Effector CD4-positive, alpha-beta T cell (primary cell): ENCODE data around the gene AP3B1.
"Not testable (repeated sequence)": the region's sequence is repeated elsewhere in the genome, so short reads cannot be mapped to it uniquely, and the experiment has no call there.

Source experiments
- DNase-seq: peaks from one replicate; pipeline ENCODE4 v3.0.0-alpha.2; 2020

The AP3B1 gene

DNA sequence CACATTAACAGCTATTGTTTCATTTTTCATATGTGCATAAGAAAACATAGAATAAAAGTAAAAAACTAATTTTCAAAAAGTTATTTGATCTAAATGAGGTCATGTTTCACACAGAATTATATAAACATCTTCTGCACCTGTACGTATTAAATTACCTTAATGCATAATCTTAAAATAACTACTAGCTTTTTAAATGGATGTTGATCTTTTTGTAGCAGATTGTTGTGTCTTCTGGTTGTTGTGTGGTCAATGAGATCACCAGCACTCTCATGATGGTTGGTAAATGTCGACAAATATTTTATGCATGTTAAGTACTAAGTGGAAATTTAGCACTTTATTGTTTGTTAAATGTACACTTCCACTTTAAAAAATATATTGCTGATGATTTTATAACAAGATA, 162.0 kb downstream of the AP3B1 start:
- DNase-seq, result no peak

GRCh38 chr5:78129597-78129996, 164.9 kb downstream of the AP3B1 start:
- DNase-seq, result no peak

GRCh38 chr5:78127875-78128274, 166.6 kb downstream of the AP3B1 start:
- DNase-seq, result no peak

GRCh38 chr5:78126536-78126935, 168.0 kb downstream of the AP3B1 start:
- no peak for DNase-seq

- DNase-seq, result no peak
These were observed 178.3 kb downstream of the AP3B1 start for GRCh38 chr5:78116167-78116566.

GRCh38 chr5:78113689-78114264, 180.7 kb downstream of the AP3B1 start:
- no peak for DNase-seq

GRCh38 chr5:78112931-78113330, 181.6 kb downstream of the AP3B1 start:
- no peak for DNase-seq

DNA sequence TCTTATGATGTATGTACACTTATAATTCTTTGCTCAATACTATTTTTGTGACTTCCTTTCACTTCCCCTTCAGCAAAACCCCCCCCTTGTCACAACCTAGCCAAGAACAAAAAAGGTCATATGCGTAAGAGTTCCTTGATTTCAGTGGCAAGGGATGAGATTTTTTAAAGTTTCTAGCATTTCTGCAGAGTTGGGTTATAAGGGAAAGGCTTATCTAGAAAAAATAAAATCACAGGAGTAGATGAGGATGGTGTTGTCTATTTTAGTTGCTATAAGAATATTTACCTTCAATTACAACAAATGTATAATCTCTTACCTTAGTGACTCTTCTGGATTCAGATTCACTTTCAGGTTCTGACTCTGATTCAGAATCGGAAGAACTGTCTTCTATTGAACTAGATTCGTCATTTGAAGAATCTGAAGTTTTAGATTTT, 184.6 kb downstream of the AP3B1 start:
- no peak for DNase-seq

DNA sequence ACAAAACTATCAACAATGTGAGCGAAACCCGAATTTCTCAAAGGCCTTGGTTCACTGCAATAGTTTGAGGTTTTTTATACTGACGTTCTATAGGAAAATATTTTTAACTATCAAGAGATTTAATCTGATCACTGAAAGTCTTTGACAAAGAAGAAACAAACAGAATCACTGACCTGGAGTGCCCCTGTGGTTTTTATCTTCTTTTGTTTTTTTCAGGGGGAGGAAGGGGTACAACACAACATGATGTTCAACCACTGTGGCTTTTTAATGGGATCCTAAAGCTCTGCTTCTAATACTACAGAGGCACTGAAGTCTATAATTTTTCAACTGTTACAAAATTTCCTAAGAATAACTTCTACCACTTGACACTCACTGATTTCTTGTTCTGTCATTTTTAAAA, 185.9 kb downstream of the AP3B1 start:
- no peak for DNase-seq

- no peak for DNase-seq
These were observed 191.1 kb downstream of the AP3B1 start for GRCh38 chr5:78103232-78103918.

GRCh38 chr5:78102500-78102899, 192.0 kb downstream of the AP3B1 start:
- no peak for DNase-seq

DNA sequence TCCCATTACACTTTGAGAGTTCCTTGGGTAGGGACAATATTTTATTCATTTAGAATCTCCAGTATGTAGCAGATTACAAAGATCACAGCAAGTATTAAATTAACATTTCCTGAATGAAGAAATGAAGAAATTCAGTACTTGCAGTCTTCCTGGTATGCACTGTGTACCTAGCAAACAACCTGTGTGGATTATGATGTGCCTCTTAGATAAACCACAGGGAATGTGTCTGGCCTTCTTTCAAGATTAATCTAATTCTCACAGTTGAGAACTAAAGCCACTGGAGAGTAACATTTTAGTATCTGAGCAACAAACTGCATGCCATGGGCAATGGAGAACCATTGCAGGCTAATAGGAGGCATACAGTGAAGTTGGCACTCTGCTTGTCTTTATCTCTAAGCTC, 199.4 kb downstream of the AP3B1 start:
- DNase-seq, result no peak

- DNase-seq, result no peak
These were observed 204.5 kb downstream of the AP3B1 start for GRCh38 chr5:78090002-78090401.

- DNase-seq, result no peak
These were observed 215.6 kb downstream of the AP3B1 start for GRCh38 chr5:78078858-78079257.

DNA sequence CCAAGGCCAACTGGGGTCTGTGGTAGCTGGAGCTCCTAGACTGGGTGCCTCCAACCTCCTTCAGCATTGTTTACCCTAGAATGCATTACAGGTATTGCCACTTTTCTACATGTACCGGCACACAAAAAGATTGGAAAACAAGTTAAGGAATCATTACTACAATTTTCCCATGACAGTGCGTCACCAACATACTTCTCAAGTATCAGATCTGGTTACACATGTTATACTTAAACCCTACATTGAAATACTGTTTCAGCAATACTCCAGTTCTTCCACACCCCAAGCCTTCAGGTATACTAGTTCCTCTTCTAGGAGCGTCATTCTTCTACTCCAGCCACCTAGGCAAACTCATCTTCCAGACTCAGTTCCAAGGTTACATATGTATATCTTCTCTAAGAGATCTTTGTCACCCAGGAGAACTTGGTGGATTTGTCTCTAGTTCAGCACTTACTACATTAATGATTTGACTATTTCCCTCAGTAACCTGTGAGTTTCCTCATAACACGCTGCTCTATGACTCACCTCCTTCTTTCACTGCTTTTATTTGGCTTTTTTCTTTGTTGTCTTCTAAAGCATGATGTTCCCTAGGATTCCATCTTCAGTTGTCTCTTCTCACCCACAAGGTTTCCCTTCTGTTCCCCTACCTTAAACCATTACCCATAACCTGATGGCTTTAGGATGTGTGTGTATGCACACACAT, 217.0 kb downstream of the AP3B1 start:
- no peak for DNase-seq

GRCh38 chr5:78076351-78076750, 218.1 kb downstream of the AP3B1 start:
- no peak for DNase-seq

DNA sequence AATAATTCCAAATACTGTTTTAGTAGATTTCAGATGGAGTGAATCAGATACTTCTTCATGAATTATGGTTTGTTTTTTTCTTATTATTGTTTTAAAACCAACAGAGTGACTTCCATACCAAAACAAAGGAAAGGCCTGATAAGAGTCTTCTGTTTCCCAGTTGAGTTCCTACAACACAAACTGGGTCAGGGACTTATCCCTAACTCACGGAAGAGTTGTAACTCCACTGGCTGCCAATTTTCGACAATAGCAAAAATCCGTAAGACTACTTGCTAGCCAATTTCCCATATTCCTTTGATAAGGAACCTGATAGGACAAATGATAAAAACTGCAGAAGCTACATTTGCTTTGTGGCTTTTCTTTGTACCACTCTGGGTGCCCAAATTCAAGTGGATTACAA, 219.2 kb downstream of the AP3B1 start:
- DNase-seq, result no peak

- DNase-seq, result not testable (repeated sequence)
These were observed 223.8 kb downstream of the AP3B1 start for GRCh38 chr5:78070691-78071090.

DNA sequence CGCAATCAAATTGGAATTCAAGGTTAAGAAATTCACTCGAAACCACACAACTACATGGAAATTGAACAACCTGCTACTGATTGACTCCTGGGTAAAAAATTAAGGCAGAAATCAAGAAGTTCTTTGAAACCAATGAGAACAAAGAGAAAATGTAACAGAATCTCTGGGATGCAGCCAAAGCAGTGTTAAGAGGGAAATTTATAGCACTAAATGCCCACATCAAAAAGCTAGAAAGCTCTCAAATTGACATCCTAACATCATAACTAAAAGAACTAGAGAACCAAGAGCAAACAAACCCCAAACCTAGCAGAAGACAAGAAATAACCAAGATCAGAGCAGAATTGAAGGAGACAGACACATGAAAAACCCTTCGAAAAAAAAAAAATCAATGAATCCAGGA, 226.9 kb downstream of the AP3B1 start:
- not testable (repeated sequence) for DNase-seq

GRCh38 chr5:78066722-78067121, 227.8 kb downstream of the AP3B1 start:
- not testable (repeated sequence) for DNase-seq

DNA sequence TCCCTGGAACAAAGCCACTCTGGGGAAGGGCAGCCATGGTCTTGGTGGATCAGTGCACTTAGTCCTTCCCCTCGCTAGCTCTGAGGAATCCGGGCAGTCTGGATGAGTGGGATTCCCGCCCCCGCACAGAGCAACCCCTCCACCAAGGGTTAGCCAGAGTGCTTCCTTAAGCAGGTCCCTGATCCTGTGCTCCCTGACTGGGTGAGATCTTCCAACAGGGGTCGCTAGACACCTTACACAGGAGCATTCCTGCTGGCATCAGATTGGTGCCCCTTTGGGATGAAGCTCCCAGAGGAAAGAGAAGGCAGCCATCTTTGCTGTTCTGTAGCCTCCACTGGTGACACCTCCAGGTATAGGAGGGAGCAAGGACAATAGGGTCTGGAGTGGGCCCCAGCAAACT, 228.8 kb downstream of the AP3B1 start:
- DNase-seq, result no peak

DNA sequence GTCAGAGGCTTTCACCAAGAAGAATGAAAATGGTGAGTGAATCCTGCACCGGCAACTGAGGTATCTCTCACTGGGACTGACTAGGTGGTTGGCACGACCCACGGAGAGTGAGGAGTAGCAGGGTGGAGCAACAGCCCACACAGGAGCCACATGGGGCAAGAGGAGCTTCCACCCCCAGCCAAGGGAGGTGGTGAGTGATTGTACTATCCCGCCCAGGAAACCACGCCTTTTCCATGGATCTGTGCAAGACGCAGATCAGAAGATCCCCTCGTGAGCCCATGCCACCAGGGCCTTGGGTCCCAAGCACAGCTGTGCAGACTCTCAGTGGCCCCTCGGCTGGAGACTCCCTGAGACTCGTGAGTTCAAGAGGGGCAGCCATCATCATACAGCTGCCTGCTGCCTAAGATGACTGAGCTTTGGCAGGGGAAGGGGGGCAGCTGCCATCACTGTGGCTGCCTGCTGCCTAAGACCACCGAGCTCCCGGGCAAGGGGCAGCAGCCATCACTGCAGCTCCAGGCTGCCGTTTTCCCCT, 229.5 kb downstream of the AP3B1 start:
- DNase-seq, result no peak

GRCh38 chr5:78063495-78063894, 231.0 kb downstream of the AP3B1 start:
- no peak for DNase-seq

- DNase-seq, result no peak
These were observed 231.9 kb downstream of the AP3B1 start for GRCh38 chr5:78062645-78063044.
